Upper lobe of left lung (tissue), 6 donors: ENCODE results near the gene HIPK1. TPM values are rescaled to one million over a fixed set of nuclear protein-coding genes. Genes with fewer than 3 reads are reported as not detected.
A peak's percentile ranks its signal among the peaks of the same experiment; 100 is the strongest.

ENCODE experiments used
- ATAC-seq, 2 donors: fragments of 200-7000 bp; cut with Tn5 transposase; one replicate each; pipeline ENCODE4 v1.9.1; 2022; ENCODE audit warnings: mild to moderate bottlenecking in 2 of 2, moderate library complexity in 2 of 2; ENCODE audit not compliant: low FRiP score in 2 of 2
- DNase-seq, 2 donors: peaks; one replicate each; pipeline ENCODE4 v3.0.0-alpha.2; 2019 to 2020
- H3K27ac ChIP-seq, 4 donors: fragments of 200-600 bp; sonication (generic); one replicate each; pipeline ENCODE4 v1.5.1; 2016 to 2019
- H3K27me3 ChIP-seq, 4 donors: fragments of 200-600 bp; sonication (generic); one replicate each; pipeline ENCODE4 v1.5.1; 2017 to 2019
- H3K36me3 ChIP-seq, 4 donors: fragments of 200-600 bp; sonication (generic); one replicate each; pipeline ENCODE4 v1.5.1; 2016 to 2019
- H3K4me1 ChIP-seq, 4 donors: fragments of 200-600 bp; sonication (generic); one replicate each; pipeline ENCODE4 v1.5.1; 2018 to 2019
- H3K4me3 ChIP-seq, 4 donors: fragments of 200-600 bp; sonication (generic); one replicate each; pipeline ENCODE4 v1.5.1; 2017 to 2019; ENCODE audit warnings: mild to moderate bottlenecking in 2 of 4, moderate library complexity in 1 of 4
- H3K9me3 ChIP-seq, 4 donors: fragments of 200-600 bp; sonication (generic); one replicate each; pipeline ENCODE4 v1.5.1; 2018 to 2019
- CTCF ChIP-seq, 6 experiments: fragments of 450-650 bp in 4 of 6; fragments of 200-600 bp in 2 of 6; sonication (generic) in 2 of 6; IDR thresholded peaks; one replicate each; pipeline ENCODE4 v1.5.1; 2016 to 2019; ENCODE audit warnings: antibody characterized with exemption in 6 of 6
- EP300 ChIP-seq, 4 donors: sonication (generic); formaldehyde crosslinking; IDR thresholded peaks; one replicate each; pipeline ENCODE4 v1.5.1; 2017; ENCODE audit warnings: antibody characterized with exemption in 4 of 4, control low read depth in 2 of 4
- POLR2A ChIP-seq, 4 donors: fragments of 450-650 bp; IDR thresholded peaks; one replicate each; pipeline ENCODE4 v1.5.1; 2016 to 2017; ENCODE audit warnings: antibody characterized with exemption in 4 of 4, mild to moderate bottlenecking in 2 of 4
- POLR2AphosphoS5 ChIP-seq, 2 donors: sonication (generic); formaldehyde crosslinking; IDR thresholded peaks; one replicate each; pipeline ENCODE4 v1.5.1; 2017; ENCODE audit warnings: antibody characterized with exemption in 2 of 2
- WGBS, 2 donors: methylation state at CpG; one replicate each; pipeline ENCODE4 v1.1.5; 2017 to 2018; 5-methylcytosine and 5-hydroxymethylcytosine counted together
- total RNA-seq, 6 donors: library from RNA; depleted of rRNA in 4 of 6; stranded (reverse); fragments of >200 nt in 4 of 6; gene quantifications; one replicate each; pipeline versions ENCODE4 v1.1.0 to v1.2.1, GENCODE V29; 2016 to 2021
- donor health status: DM: no; HTN: no; CAD: no; lungs with moderate emphysema.
- donor health status: DM: no; HTN: yes; CAD: no; lungs with severe emphysema.

The HIPK1 gene
- total RNA-seq, 6 donors from 2014 or later = 31.4 to 85.5 (median 64.0) TPM

- DNase-seq = no peak
- ATAC-seq = no peak
- no peaks in the 10 kb centered on the region for H3K9me3 ChIP-seq
- peaks cover 0 to 9% (median 4%) of the 10 kb centered on the region in 4 donors for H3K4me1 ChIP-seq
- TF ChIP-seq EP300 (IDR thresholded peaks at IDR 0.05) = no peak
- no peak for TF ChIP-seq CTCF (IDR thresholded peaks at IDR 0.05)
- TF ChIP-seq POLR2A (IDR thresholded peaks at IDR 0.05) = no peak
- TF ChIP-seq POLR2AphosphoS5 (IDR thresholded peaks at IDR 0.05) = no peak
- no peak overlapping the region for H3K27ac ChIP-seq
- H3K27me3 ChIP-seq = no peaks in the 10 kb centered on the region
- peaks cover 3 to 57% (median 32%) of the 10 kb centered on the region in 4 donors for H3K36me3 ChIP-seq
- no peak overlapping the region for H3K4me3 ChIP-seq
- 95 to 96% methylated on average over 5 to 6 of the region's 6 CpGs for WGBS, 2 donors
Observed at GRCh38 chr1:113895098-113895497, 34.0 kb upstream of the HIPK1 start.

GRCh38 chr1:113895961-113896360 lies 33.2 kb upstream of the HIPK1 start:
- peaks cover 3 to 66% (median 32%) of the 10 kb centered on the region in 4 donors for H3K36me3 ChIP-seq
- TF ChIP-seq CTCF (IDR thresholded peaks at IDR 0.05) (no peak), POLR2AphosphoS5 (IDR thresholded peaks at IDR 0.05) (no peak), POLR2A (IDR thresholded peaks at IDR 0.05) (no peak), EP300 (IDR thresholded peaks at IDR 0.05) (no peak)
- ATAC-seq = no peak
- no peak overlapping the region for H3K4me3 ChIP-seq
- H3K27me3 ChIP-seq = no peaks in the 10 kb centered on the region
- DNase-seq = no peak
- peaks cover 0 to 9% (median 4%) of the 10 kb centered on the region in 4 donors for H3K4me1 ChIP-seq
- WGBS, 2 donors = 91 to 95% methylated on average over 8 of the region's 8 CpGs
- H3K27ac ChIP-seq = no peak overlapping the region
- no peaks in the 10 kb centered on the region for H3K9me3 ChIP-seq

- Histone ChIP-seq H3K27ac (peak overlapping the region in 1 of 4 donors; percentile 0), H3K9me3 (no peaks in the 10 kb centered on the region), H3K4me3 (no peak overlapping the region), H3K27me3 (no peaks in the 10 kb centered on the region), H3K4me1 (peaks cover 5 to 15% (median 13%) of the 10 kb centered on the region in 4 donors), H3K36me3 (peaks cover 3 to 76% (median 32%) of the 10 kb centered on the region in 4 donors)
- TF ChIP-seq POLR2A (IDR thresholded peaks at IDR 0.05) (no peak), CTCF (IDR thresholded peaks at IDR 0.05) (no peak), POLR2AphosphoS5 (IDR thresholded peaks at IDR 0.05) (no peak), EP300 (IDR thresholded peaks at IDR 0.05) (no peak)
- 90 to 97% methylated on average over 1 of the region's 1 CpG for WGBS, 2 donors
- no peak for DNase-seq
- ATAC-seq = peak in 1 of 2 donors; percentile 45
Observed at GRCh38 chr1:113898241-113898814, 30.8 kb upstream of the HIPK1 start.

GRCh38 chr1:113899111-113899510 lies 30.0 kb upstream of the HIPK1 start:
- H3K4me3 ChIP-seq = no peak overlapping the region
- TF ChIP-seq POLR2AphosphoS5 (IDR thresholded peaks at IDR 0.05) (no peak), EP300 (IDR thresholded peaks at IDR 0.05) (no peak), POLR2A (IDR thresholded peaks at IDR 0.05) (no peak), CTCF (IDR thresholded peaks at IDR 0.05) (no peak)
- H3K9me3 ChIP-seq = no peaks in the 10 kb centered on the region
- DNase-seq = no peak
- peak overlapping the region in 1 of 4 donors; percentile 0 for H3K27ac ChIP-seq
- no peak for ATAC-seq
- peaks cover 3 to 76% (median 32%) of the 10 kb centered on the region in 4 donors for H3K36me3 ChIP-seq
- H3K27me3 ChIP-seq = no peaks in the 10 kb centered on the region
- peaks cover 12 to 23% (median 19%) of the 10 kb centered on the region in 4 donors for H3K4me1 ChIP-seq

- no peaks in the 10 kb centered on the region for H3K27me3 ChIP-seq
- H3K4me1 ChIP-seq = peaks cover 16 to 32% (median 24%) of the 10 kb centered on the region in 4 donors
- no peak for TF ChIP-seq POLR2AphosphoS5 (IDR thresholded peaks at IDR 0.05)
- TF ChIP-seq EP300 (IDR thresholded peaks at IDR 0.05) = no peak
- no peak for TF ChIP-seq CTCF (IDR thresholded peaks at IDR 0.05)
- TF ChIP-seq POLR2A (IDR thresholded peaks at IDR 0.05) = no peak
- WGBS, 2 donors = 44 to 77% methylated on average over 3 of the region's 3 CpGs
- no peak overlapping the region for H3K4me3 ChIP-seq
- no peak for ATAC-seq
- H3K27ac ChIP-seq = peak overlapping the region in 1 of 4 donors; percentile 27
- H3K36me3 ChIP-seq = peaks cover 0 to 56% (median 21%) of the 10 kb centered on the region in 4 donors
- H3K9me3 ChIP-seq = no peaks in the 10 kb centered on the region
- no peak for DNase-seq
Observed at GRCh38 chr1:113901191-113901590, 27.9 kb upstream of the HIPK1 start.
